ENCODE measurements around the gene LGI4.
A peak's percentile ranks its signal among the peaks of the same experiment; 100 is the strongest.
"Not testable (repeated sequence)": the region's sequence is repeated elsewhere in the genome, so short reads cannot be mapped to it uniquely, and the experiment has no call there.

LGI4 gene

DNA sequence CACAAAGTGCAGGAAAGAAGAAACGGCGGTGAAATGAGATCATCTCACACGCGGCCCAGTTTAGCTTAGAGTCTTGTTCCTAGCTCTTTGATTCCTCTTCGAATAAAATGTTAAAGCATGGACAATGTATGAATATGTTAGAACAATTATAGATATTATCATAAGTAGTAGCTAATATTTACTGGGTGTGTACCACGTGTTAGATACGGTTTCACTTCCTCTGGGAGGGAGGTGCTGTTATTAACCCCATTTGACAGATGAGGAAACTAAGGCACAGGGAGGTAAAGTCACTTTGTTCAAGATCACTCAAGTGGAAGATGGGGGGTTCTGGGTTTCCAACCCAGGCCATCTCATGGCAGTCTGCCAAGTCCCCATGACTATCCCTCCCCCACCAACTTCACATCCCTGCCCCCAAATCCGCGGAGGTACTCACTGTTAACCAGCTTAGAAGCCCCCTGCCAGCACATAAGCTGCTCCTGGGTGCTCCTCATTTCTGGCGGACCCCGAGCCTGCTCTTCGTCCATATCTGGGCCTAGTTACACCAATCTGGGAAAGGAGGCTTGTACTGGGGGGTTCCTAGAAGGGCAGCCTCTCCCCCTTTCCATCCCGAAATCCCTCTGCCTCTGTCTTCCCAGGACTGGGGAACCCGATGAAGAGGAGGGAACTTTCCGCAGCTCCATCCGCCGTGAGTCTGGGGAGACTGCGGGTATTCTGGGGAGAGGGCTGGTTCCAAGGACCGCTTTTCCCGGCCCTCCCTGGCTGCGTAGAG, 7.2 kb upstream of the LGI4 start:
- DNase-seq (ENCODE audit: low read depth in 3 of 3) = no peak

DNA sequence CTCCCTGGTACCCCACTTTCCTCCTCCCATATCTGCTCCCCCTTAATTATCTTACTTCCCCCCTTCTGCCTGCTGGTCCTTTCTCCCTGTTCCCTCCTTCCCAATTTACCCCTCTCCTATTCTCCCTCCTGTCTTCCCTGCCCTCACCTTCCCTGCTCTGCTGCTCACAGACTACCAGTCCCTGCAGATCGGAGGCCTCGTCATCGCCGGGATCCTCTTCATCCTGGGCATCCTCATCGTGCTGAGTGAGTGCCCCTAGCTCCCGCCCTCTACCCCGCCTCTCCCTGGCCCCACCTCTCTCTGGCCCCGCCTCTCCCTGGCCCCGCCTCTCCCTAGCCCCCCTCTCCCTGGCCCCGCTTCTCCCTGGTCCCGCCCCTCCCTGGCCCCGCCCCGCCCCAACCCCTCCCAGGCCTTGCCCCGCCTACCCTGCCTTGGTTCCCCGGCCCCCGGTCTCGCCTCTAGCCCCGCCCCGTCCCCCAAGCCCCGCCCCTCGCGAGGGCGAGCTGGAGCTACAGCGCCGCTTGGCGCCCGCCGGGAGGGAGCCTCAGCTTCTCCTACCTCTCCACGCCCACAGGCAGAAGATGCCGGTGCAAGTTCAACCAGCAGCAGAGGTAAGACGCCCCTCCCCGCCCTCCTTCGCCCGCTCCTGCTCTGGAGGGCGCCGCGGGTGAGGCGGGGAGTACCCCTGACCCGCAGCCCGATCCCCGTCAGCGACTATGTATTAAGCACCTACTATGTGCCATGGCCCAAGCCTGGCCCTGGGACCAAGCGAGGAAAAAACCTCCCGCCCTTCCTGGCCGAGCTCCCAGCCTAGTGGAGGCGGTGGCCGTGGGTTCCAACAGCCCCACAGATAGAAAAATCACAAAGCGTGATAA, 6.3 kb upstream of the LGI4 start:
- peak; percentile 96 to 98 (median 96) for DNase-seq (ENCODE audit: low read depth in 3 of 3)

- no peak for DNase-seq (ENCODE audit: low read depth in 3 of 3)
Observed at GRCh38 chr19:35140207-35140961, 5.5 kb upstream of the LGI4 start.

GRCh38 chr19:35138305-35138892, 3.5 kb upstream of the LGI4 start, which contains the start of gene FXYD1:
TSS of gene FXYD1 (plus strand) at chr19:35138824. CDS start at chr19:35140080, 1,256 bp downstream.
- DNase-seq (ENCODE audit: low read depth in 3 of 3) = no peak

GRCh38 chr19:35136977-35137702, 2.3 kb upstream of the LGI4 start:
- no peak for DNase-seq (ENCODE audit: low read depth in 3 of 3)

DNA sequence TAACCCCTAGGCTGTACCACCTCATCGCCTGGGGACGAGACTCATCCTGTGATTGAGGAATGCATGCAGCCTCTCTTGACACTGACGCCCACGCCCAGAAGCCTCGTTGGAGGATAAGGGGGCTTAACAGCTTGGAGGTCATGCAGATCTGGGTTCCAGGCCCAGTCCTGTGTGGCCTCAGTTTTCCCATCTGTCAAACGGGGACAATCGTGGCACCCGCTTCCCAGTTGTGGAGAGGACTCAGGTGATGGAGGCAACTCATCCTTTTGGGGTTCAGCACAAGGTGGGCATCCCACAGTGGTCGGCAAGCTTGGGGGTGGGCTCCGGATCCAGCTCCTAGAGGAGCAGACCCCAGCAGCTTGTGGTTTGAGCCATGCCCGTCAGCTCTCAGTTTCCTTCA, 1.4 kb upstream of the LGI4 start:
- no peak for DNase-seq (ENCODE audit: low read depth in 3 of 3)

GRCh38 chr19:35135389-35135909, 590 bp upstream of the LGI4 start:
- DNase-seq (ENCODE audit: low read depth in 3 of 3) = peak in 1 of 3 experiments; percentile 38

- no peak for DNase-seq (ENCODE audit: low read depth in 3 of 3)
Observed at GRCh38 chr19:35133826-35134225, 1.0 kb downstream of the LGI4 start.

GRCh38 chr19:35132254-35132653, 2.6 kb downstream of the LGI4 start:
- no peak for DNase-seq (ENCODE audit: low read depth in 3 of 3)

GRCh38 chr19:35130761-35131720, 3.8 kb downstream of the LGI4 start:
- no peak for DNase-seq (ENCODE audit: low read depth in 3 of 3)

- not testable (repeated sequence) for DNase-seq (ENCODE audit: low read depth in 3 of 3)
Observed at GRCh38 chr19:35129724-35130274, 5.1 kb downstream of the LGI4 start.

DNA sequence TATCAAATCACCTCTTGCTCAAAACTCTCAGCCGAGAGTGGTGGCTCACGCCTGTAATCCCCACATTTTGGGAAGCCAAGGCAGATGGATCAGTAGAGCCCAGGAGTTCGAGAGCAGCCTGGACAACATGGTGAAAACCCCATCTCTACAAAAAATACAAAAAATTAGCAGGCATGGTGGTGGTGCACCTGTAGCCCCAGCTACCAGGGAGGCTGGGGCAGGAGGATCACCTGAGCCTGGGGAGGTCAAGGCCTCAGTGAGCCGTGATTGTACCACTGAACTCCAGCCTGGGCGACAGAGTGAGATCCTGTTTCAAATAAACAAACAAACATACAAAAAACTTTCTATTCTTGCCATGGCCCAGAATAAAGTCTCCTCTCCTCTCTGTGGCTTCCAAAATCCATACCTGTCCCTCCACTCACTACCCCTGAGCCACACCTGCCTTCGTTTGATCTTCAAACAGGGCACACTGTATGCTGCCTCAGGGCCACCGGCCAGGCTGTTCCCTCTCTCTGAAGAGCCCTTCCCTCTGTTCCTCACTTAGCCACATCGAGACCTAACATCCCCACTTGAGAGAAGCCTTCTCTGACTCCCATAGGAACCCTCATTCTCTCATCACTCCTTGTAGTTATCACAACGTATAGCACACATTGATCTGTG, 6.3 kb downstream of the LGI4 start:
- DNase-seq (ENCODE audit: low read depth in 3 of 3) = no peak

DNA sequence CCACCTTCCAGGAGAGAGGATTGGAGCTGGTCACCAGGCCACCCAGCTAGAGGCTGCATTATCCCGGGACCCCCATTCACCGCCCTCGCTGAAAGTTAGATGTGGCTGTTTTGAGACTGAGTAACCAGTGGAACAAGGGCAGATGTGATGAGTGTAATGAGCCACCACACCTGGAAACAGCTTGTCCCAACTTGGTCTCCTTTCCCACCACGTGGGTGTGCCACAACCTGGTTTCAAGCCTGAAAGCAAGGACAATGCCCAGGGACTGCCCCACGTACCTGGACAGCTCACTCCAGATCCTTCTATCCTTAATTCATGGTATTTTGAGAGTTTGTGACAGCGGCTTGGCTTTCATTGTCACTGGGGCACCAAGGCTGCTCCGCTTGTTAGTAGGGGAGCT, 7.0 kb downstream of the LGI4 start:
- DNase-seq (ENCODE audit: low read depth in 3 of 3) = no peak

DNA sequence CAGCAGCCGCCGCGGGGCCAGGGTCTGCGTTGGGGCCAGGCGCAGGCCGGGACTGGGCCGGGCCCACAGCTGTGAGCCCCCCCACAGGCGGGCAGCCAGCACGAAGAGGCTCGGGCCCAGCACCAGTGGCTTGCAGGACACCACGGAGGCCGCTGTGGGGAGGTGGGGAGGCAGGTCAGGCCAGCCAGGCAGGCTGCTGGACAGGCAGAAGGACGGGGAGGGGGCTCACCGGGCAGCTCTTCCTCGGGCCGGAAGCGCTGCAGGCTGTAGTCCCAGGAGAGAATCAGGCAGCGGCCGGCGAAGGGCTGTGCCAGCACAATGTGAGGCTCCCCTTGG, 8.3 kb downstream of the LGI4 start:
- DNase-seq (ENCODE audit: low read depth in 3 of 3) = no peak

DNA sequence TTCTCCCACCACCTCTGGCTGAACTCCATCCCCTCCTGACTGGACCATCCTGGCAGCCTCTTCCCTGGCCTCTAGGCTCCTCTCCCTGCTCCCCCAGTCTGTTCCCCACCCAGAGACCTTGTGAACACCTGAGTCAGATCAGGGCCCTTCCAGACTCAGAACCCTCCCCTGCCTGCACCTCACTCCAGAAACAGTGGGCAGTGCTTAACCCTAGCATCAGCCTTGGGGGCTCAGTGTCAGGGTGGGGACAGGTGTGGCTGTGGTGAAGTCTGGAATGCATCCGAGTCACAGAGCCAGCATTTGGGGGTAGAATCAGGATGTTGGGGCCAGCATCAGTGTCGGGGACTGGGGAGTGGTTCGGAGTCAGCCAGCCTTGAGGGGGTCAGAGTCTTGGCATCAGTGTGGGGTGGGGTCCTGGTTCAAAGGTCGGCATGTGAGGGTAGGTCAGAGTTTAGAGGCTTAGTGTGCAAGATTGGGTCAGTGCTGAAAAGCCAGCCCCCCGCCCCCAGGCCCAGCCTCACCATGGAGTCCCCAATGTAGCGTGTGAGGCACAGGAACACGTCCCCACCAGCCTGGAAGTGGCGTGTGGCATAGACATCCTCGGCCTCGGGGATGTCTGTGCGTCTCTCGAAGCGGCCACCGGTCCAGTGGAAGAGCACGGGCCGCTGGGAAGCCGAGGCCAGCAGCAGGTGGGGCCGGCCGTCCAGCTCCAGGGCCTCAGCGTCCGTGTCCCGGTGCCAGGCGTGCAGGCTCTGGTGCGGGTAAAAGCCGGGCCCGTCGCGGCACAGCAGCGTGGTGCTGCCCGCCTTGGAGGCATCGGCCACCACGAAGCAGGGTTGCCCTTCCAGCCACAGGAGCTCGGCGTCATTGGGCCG, 8.9 kb downstream of the LGI4 start:
- DNase-seq (ENCODE audit: low read depth in 3 of 3) = no peak

DNA sequence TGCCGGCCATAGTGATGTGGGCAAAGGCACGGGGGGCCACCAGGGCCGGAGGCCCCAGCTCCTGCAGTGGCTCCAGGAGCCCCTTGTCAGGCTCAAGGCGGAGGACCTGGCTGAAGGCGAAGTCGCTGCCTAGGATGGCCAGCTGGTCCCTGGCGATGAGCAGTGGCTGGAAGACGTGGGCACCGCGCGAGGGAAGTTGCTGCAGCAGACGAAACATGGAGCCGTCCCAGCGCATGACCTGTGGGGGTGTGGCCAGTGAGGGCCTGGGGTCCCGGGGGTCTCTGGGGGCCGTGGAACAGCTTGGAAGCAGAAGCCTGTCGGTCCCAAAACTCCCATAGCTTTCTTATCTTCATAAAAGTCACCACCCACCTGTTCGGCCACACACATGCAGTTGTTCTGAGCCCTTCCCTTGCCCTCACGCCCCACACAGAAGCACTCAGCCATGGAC, 9.6 kb downstream of the LGI4 start:
- no peak for DNase-seq (ENCODE audit: low read depth in 3 of 3)

GRCh38 chr19:35124098-35125060, 10.5 kb downstream of the LGI4 start:
- DNase-seq (ENCODE audit: low read depth in 3 of 3) = peak; percentile 75 to 79 (median 77)
